GM12878 (cell line): ENCODE results near the gene SERPINB5. TPM values are rescaled to one million over a fixed set of nuclear protein-coding genes. Genes with fewer than 3 reads are reported as not detected.

Experiments used
- ATAC-seq: fragments of 200-7000 bp; cut with Tn5 transposase; 3 replicates; pipeline ENCODE4 v1.9.1; 2020; ENCODE audit warnings: mild to moderate bottlenecking, moderate library complexity
- BruUV-seq: library from RNA; stranded (reverse); fragments of 400-500 nt; replicated peaks from 2 replicates; lab custom pipeline; 2021; lab: Mats Ljungman, UMichigan
- CTCF ChIA-PET: fragments of 300-600 bp; sonication (Branson Sonifier 250); formaldehyde crosslinking; extraction: SDS; loops from one replicate; lab custom pipeline; 2021; ENCODE audit warnings: inconsistent platforms; lab: Yijun Ruan, JAX
- POLR2A ChIA-PET: fragments of 350-600 bp; formaldehyde crosslinking; extraction: SDS; loops from one replicate; lab custom pipeline; 2021; ENCODE audit warnings: inconsistent platforms; lab: Charles Lee
- RAD21 ChIA-PET: fragments of 300-600 bp; sonication (Branson Sonifier 250); formaldehyde crosslinking; loops from one replicate; lab custom pipeline; 2023; ENCODE audit warnings: antibody characterized with exemption; ENCODE audit not compliant: unreplicated experiment; lab: Charles Lee
- SMC1A ChIA-PET: fragments of 300-600 bp; sonication (Branson Sonifier 250); formaldehyde crosslinking; loops from one replicate; lab custom pipeline; 2023; ENCODE audit not compliant: unreplicated experiment, uncharacterized antibody; lab: Charles Lee
- DNase-seq: peaks from one replicate; pipeline ENCODE4 v3.0.0-alpha.2; 2011; ENCODE audit warnings: low read depth, low spot score
- FAIRE-seq: peaks from 3 replicates; lab custom pipeline; 2011; peaks lifted over from hg19 to GRCh38; lab: Jason Lieb, UNC
- H2AFZ ChIP-seq: 2 replicates; pipeline ENCODE4 v1.6.0; 2011; ENCODE audit warnings: low read depth, low read length, control low read depth; ENCODE audit not compliant: control insufficient read depth
- H3K27ac ChIP-seq: 2 replicates; pipeline ENCODE4 v1.5.1; 2011; ENCODE audit warnings: control low read depth; ENCODE audit not compliant: control insufficient read depth, insufficient read depth
- H3K27me3 ChIP-seq, 2 experiments: replicated peaks in 1 of 2; 2 replicates each; pipeline versions ENCODE4 v1.6.0 to v1.6.1; 2011; ENCODE audit warnings: low read length in 1 of 2; ENCODE audit not compliant: control insufficient read depth in 2 of 2, insufficient read depth in 2 of 2
- H3K36me3 ChIP-seq, 2 experiments: 2 replicates each; pipeline ENCODE4 v1.5.1; 2011; ENCODE audit warnings: low read length in 1 of 2; ENCODE audit not compliant: control insufficient read depth in 2 of 2, insufficient read depth in 2 of 2
- H3K4me1 ChIP-seq: 2 replicates; pipeline ENCODE4 v1.6.1; 2011; ENCODE audit warnings: mild to moderate bottlenecking, low read length, moderate library complexity, mixed read lengths; ENCODE audit not compliant: control insufficient read depth, insufficient read depth
- H3K4me2 ChIP-seq: 2 replicates; pipeline ENCODE4 v1.6.0; 2011; ENCODE audit warnings: control low read depth; ENCODE audit not compliant: control insufficient read depth, insufficient read depth
- H3K4me3 ChIP-seq: fragments of 200-600 bp; sonication (generic); 2 replicates; pipeline ENCODE4 v1.5.1; 2016
- H3K79me2 ChIP-seq: 2 replicates; pipeline ENCODE4 v1.6.0; 2011; ENCODE audit warnings: low read length; ENCODE audit not compliant: control insufficient read depth, insufficient read depth
- H3K9ac ChIP-seq: 2 replicates; pipeline ENCODE4 v1.8.0; 2011; ENCODE audit warnings: low read length, control low read depth, mixed read lengths; ENCODE audit not compliant: control insufficient read depth, insufficient read depth
- H3K9me3 ChIP-seq: replicated peaks from 3 replicates; pipeline ENCODE4 v1.5.1; 2011; ENCODE audit warnings: mild to moderate bottlenecking, low read length; ENCODE audit not compliant: control insufficient read depth, insufficient read depth
- H4K20me1 ChIP-seq: 2 replicates; pipeline ENCODE4 v1.6.0; 2011; ENCODE audit not compliant: control insufficient read depth, insufficient read depth
- CHD2 ChIP-seq: IDR thresholded peaks from 2 replicates; pipeline ENCODE4 v1.6.1; 2011; ENCODE audit warnings: low read depth, low read length, improper control_type of control experiment, borderline replicate concordance
- CHD4 ChIP-seq: fragments of 200-600 bp; sonication (generic); IDR thresholded peaks from 2 replicates; pipeline ENCODE4 v1.6.1; 2016; ENCODE audit warnings: mild to moderate bottlenecking
- E4F1 ChIP-seq: fragments of 450-650 bp; IDR thresholded peaks from 2 replicates; pipeline ENCODE4 v1.6.1; 2018; ENCODE audit warnings: borderline replicate concordance, mild to moderate bottlenecking; ENCODE audit not compliant: partially characterized antibody
- ESRRA ChIP-seq: IDR thresholded peaks from 2 replicates; pipeline ENCODE4 v1.6.1; 2012; ENCODE audit warnings: mild to moderate bottlenecking, low read length, improper control_type of control experiment
- HDAC6 ChIP-seq: fragments of 200-600 bp; sonication (generic); IDR thresholded peaks from one replicate; pipeline ENCODE4 v1.8.0; 2017; ENCODE audit warnings: antibody characterized with exemption; ENCODE audit not compliant: unreplicated experiment
- HDGF ChIP-seq: fragments of 450-650 bp; IDR thresholded peaks from 2 replicates; pipeline ENCODE4 v1.6.1; 2016; ENCODE audit warnings: antibody characterized with exemption
- IRF3 ChIP-seq: fragments of 450-650 bp; IDR thresholded peaks from 2 replicates; pipeline ENCODE4 v1.6.1; 2014; ENCODE audit warnings: mild to moderate bottlenecking
- NRF1 ChIP-seq: conservative IDR thresholded peaks from 2 replicates; pipeline ENCODE4 v1.6.1; 2011; ENCODE audit warnings: mild to moderate bottlenecking, low read depth, low read length, improper control_type of control experiment
- POU2F2 ChIP-seq: IDR thresholded peaks from 3 replicates; pipeline ENCODE4 v1.6.1; 2011; ENCODE audit warnings: low read depth, mild to moderate bottlenecking, low read length, borderline replicate concordance
- SREBF1 ChIP-seq: IDR thresholded peaks from 2 replicates; pipeline ENCODE4 v1.6.1; 2012; ENCODE audit warnings: mild to moderate bottlenecking, low read length
- SREBF2 ChIP-seq: IDR thresholded peaks from 2 replicates; pipeline ENCODE4 v1.6.1; 2012; ENCODE audit warnings: mild to moderate bottlenecking, low read length
- TCF7 ChIP-seq: IDR thresholded peaks from 2 replicates; pipeline ENCODE4 v1.6.1; 2014; ENCODE audit warnings: antibody characterized with exemption, borderline replicate concordance
- YBX1 ChIP-seq: fragments of 450-650 bp; IDR thresholded peaks from 2 replicates; pipeline ENCODE4 v1.6.1; 2016; ENCODE audit warnings: antibody characterized with exemption
- WGBS: methylation state at CpG from one replicate; pipeline ENCODE4 v1.1.6; 2016; ENCODE audit warnings: low lambda C conversion rate; ENCODE audit not compliant: insufficient replicate concordance, insufficient coverage; ENCODE audit errors: missing lambda C conversion rate; 5-methylcytosine and 5-hydroxymethylcytosine counted together
- in situ Hi-C: fragments of 300-500 bp; cut with MboI; formaldehyde crosslinking; loops from 9 replicates; pipeline ENCODE4 v1.14.3; 2018; ENCODE audit warnings: mixed read lengths
- intact Hi-C: fragments of 100-400 bp; cut with micrococcal nuclease; formaldehyde crosslinking; loops from one replicate; pipeline ENCODE4 v1.14.2; 2022; ENCODE audit not compliant: unreplicated experiment
- polyA plus RNA-seq, 11 experiments: library from polyadenylated mRNA; depleted of rRNA in 4 of 11; unstranded in 6 of 11; stranded (reverse) in 5 of 11; fragments of >200 nt; fragmentation: Nextera tagmentation in 4 of 11; fragmentation: Illumina TruSeq in 1 of 11; extraction: Ambion mirVana in 4 of 11; extraction: Trizol in 1 of 11; gene quantifications; 1 replicate in 1 of 11; 2 replicates in 10 of 11; pipeline versions ENCODE4 v1.2.1 to v1.2.3, GENCODE V29; 2011 to 2016; ENCODE audit warnings: inconsistent platforms in 2 of 11, missing spikeins in 2 of 11, low read depth in 1 of 11
- total RNA-seq, 4 experiments: library from RNA; depleted of rRNA in 3 of 4; stranded (reverse); fragments of >200 nt in 3 of 4; fragmentation: Illumina TruSeq in 1 of 4; extraction: Trizol in 1 of 4; gene quantifications; 2 replicates each; pipeline versions ENCODE4 v1.2.1 to v1.2.3, GENCODE V29; 2013 to 2021

Gene SERPINB5
- total and polyA plus RNA-seq, 10 of the 15 experiments (the other 5 are each of a cell fraction or from before 2014, with no cell fraction given), result 0.03 to 0.04 TPM; not detected in 8

- no peak overlapping the region for H3K9ac ChIP-seq
- RAD21 ChIA-PET, result no interaction called here
- H3K27me3 ChIP-seq, result peaks cover 0 to 5% of the 10 kb centered on the region in 2 experiments; a peak in 2 of 4 replicates
- no peaks in the 10 kb centered on the region for H3K36me3 ChIP-seq
- no peaks in the 10 kb centered on the region for H3K79me2 ChIP-seq
- no peak overlapping the region for H3K4me3 ChIP-seq
- FAIRE-seq (no peak), ATAC-seq (no peak)
- no peak overlapping the region for H3K4me2 ChIP-seq
- no TSS peak for BruUV-seq
- WGBS, result 38% methylated on average over 4 of the region's 4 CpGs
- SMC1A ChIA-PET, result interaction anchor here (1.0 to 1.1 kb wide), 2 partner anchors 10 to 99 kb away, joined by 3 read pairs; no protein-coding TSS in a partner anchor
- no peak overlapping the region for H3K27ac ChIP-seq
- in situ Hi-C loops, result no loop called here
- CTCF ChIA-PET, result interaction anchor here (0.9 kb wide), 1 partner anchor 29 kb away, joined by 5 read pairs; no protein-coding TSS in a partner anchor
- TF ChIP-seq CHD4 (no peak), ESRRA (no peak), YBX1 (no peak), POU2F2 (no peak)
- TF ChIP-seq, all 136 proteins: peak for 0
- POLR2A ChIA-PET, result no interaction called here
- no peak for DNase-seq
- Histone ChIP-seq H2AFZ (no peak overlapping the region), H3K9me3 (no peaks in the 10 kb centered on the region), H4K20me1 (no peaks in the 10 kb centered on the region), H3K4me1 (no peaks in the 10 kb centered on the region)
- intact Hi-C loops, result loop anchor here (1.0 kb wide), 1 partner anchor 12 kb away; no protein-coding TSS in a partner anchor
Observed at GRCh38 chr18:63467699-63468098, 9.1 kb upstream of the SERPINB5 start.

GRCh38 chr18:63468575-63468974 lies 8.2 kb upstream of the SERPINB5 start:
- in situ Hi-C loops, result no loop called here
- ChIA-PET SMC1A (interaction anchor here (1.0 kb wide), 1 partner anchor 100 kb away, joined by 3 read pairs; no protein-coding TSS in a partner anchor), RAD21 (no interaction called here), POLR2A (no interaction called here), CTCF (no interaction called here)
- DNase-seq (no peak), ATAC-seq (no peak), FAIRE-seq (no peak)
- Histone ChIP-seq H3K4me1 (no peaks in the 10 kb centered on the region), H3K9me3 (no peaks in the 10 kb centered on the region), H4K20me1 (no peaks in the 10 kb centered on the region), H3K27ac (no peak overlapping the region), H3K36me3 (no peaks in the 10 kb centered on the region), H3K27me3 (peaks cover 0 to 3% of the 10 kb centered on the region in 2 experiments; a peak in 2 of 4 replicates), H3K9ac (no peak overlapping the region), H2AFZ (no peak overlapping the region), H3K4me3 (no peak overlapping the region), H3K4me2 (no peak overlapping the region), H3K79me2 (no peaks in the 10 kb centered on the region)
- WGBS, result 54% methylated on average over 3 of the region's 3 CpGs
- intact Hi-C loops, result no loop called here
- no TSS peak for BruUV-seq
- no peak for TF ChIP-seq SREBF1
- TF ChIP-seq E4F1, result no peak
- no peak for TF ChIP-seq POU2F2
- no peak for TF ChIP-seq SREBF2
- TF ChIP-seq HDAC6, result no peak
- TF ChIP-seq TCF7, result no peak
- no peak for TF ChIP-seq NRF1
- no peak for TF ChIP-seq IRF3
- no peak for TF ChIP-seq CHD2
- no peak for TF ChIP-seq HDGF
